Right lobe of liver (tissue), 6 donors: Measurements from ENCODE around the gene CARMIL1. TPM values are rescaled to one million over a fixed set of nuclear protein-coding genes. Genes with fewer than 3 reads are reported as not detected.

ENCODE experiments used
- ATAC-seq, 4 donors: fragments of 200-7000 bp; cut with Tn5 transposase; one replicate each; pipeline ENCODE4 v1.9.1; 2020; ENCODE audit warnings: mild to moderate bottlenecking in 4 of 4, moderate library complexity in 4 of 4
- DNase-seq, 3 donors: peaks; one replicate each; pipeline ENCODE4 v3.0.0-alpha.2; 2020
- H3K27ac ChIP-seq, 3 donors: fragments of 200-600 bp; one replicate each; pipeline ENCODE4 v1.8.0; 2022
- H3K27me3 ChIP-seq, 2 donors: fragments of 200-600 bp; one replicate each; pipeline ENCODE4 v1.8.0; 2022
- H3K36me3 ChIP-seq, 4 donors: fragments of 200-600 bp; sonication (generic) in 1 of 4; one replicate each; pipeline versions ENCODE4 v1.5.1 to v1.8.0; 2017 to 2022; ENCODE audit warnings: control low read depth in 1 of 4
- H3K4me1 ChIP-seq, 4 donors: fragments of 200-600 bp; sonication (generic) in 1 of 4; one replicate each; pipeline versions ENCODE4 v1.5.1 to v1.8.0; 2017 to 2022; ENCODE audit warnings: control low read depth in 1 of 4
- H3K4me3 ChIP-seq, 3 donors: fragments of 200-600 bp; one replicate each; pipeline ENCODE4 v1.8.0; 2022
- H3K9me3 ChIP-seq, 4 donors: fragments of 200-600 bp; sonication (generic) in 1 of 4; one replicate each; pipeline versions ENCODE4 v1.5.1 to v1.8.0; 2017 to 2022; ENCODE audit warnings: control low read depth in 1 of 4
- POLR2A ChIP-seq: fragments of 450-650 bp; IDR thresholded peaks from one replicate; pipeline ENCODE4 v1.6.1; 2017; ENCODE audit warnings: antibody characterized with exemption, mild to moderate bottlenecking
- WGBS: methylation state at CpG from one replicate; pipeline ENCODE4 v1.1.6; 2018; ENCODE audit warnings: low coverage, low lambda C conversion rate; ENCODE audit not compliant: insufficient coverage; ENCODE audit errors: missing lambda C conversion rate; 5-methylcytosine and 5-hydroxymethylcytosine counted together
- intact Hi-C, 2 donors: fragments of 100-400 bp; cut with DNase I; formaldehyde crosslinking; loops; one replicate each; pipeline versions ENCODE4 v1.11.2 to v1.14.1; 2022
- small RNA-seq, 2 experiments: library from RNA; depleted of rRNA; stranded (forward); fragments of <200 nt; gene quantifications; one replicate each; pipeline ENCODE3, GENCODE V24; 2016
- total RNA-seq, 6 experiments: library from RNA; depleted of rRNA in 2 of 6; stranded (reverse); fragments of >200 nt in 2 of 6; fragmentation: NEBNext Ultra II Directional in 3 of 6; extraction: Animal tissue kit (Norgen Biotek cat#: 25700) in 3 of 6; gene quantifications; one replicate each; pipeline versions ENCODE4 v1.1.0 to v1.2.4, GENCODE V29; 2016 to 2023
- TF ChIP-seq, protein P1 (sequence below), 4 donors: fragments of 200-600 bp in 3 of 4; fragments of 450-650 bp in 1 of 4; IDR thresholded peaks; one replicate each; pipeline versions ENCODE4 v1.5.1 to v1.8.0; 2016 to 2022; ENCODE audit warnings: antibody characterized with exemption in 4 of 4, mild to moderate bottlenecking in 2 of 4
- donor health status: DM: no; HTN: yes; CAD: no.
- donor health status: DM: no; HTN: no; CAD: no.
- donor health status: DM: no; HTN: no; CAD: no.
- donor health status: DM: no; HTN: yes; CAD: no.
- donor health status: DM: no; HTN: yes; CAD: no.

CARMIL1 gene
- total RNA-seq, 6 experiments from 2014 or later, result 3.3 to 8.6 (median 4.6) TPM

DNA sequence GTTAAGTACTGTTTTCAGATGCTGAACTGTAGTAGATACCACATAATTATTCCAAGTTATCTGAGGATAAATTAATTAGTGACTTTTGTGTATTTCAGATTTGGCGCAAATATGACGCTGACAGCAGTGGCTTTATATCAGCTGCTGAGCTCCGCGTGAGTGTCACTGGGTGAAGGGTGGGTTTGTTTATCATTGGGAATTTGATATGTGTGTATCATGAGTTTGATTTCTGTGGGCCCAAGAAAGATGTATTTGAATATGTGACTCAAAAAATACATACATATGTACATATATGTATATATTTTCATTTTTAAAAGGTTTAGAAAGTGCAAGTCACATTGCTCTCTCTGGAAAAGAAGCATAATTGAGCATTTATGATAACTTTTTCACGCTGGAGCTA is 390.2 kb downstream of the CARMIL1 start:
- Histone ChIP-seq H3K36me3 (no peaks in the 10 kb centered on the region), H3K4me3 (no peak overlapping the region), H3K27me3 (no peaks in the 10 kb centered on the region), H3K4me1 (peaks cover 0 to 21% (median 10%) of the 10 kb centered on the region in 4 donors), H3K9me3 (no peaks in the 10 kb centered on the region), H3K27ac (no peak overlapping the region)
- TF ChIP-seq, protein P1, sequence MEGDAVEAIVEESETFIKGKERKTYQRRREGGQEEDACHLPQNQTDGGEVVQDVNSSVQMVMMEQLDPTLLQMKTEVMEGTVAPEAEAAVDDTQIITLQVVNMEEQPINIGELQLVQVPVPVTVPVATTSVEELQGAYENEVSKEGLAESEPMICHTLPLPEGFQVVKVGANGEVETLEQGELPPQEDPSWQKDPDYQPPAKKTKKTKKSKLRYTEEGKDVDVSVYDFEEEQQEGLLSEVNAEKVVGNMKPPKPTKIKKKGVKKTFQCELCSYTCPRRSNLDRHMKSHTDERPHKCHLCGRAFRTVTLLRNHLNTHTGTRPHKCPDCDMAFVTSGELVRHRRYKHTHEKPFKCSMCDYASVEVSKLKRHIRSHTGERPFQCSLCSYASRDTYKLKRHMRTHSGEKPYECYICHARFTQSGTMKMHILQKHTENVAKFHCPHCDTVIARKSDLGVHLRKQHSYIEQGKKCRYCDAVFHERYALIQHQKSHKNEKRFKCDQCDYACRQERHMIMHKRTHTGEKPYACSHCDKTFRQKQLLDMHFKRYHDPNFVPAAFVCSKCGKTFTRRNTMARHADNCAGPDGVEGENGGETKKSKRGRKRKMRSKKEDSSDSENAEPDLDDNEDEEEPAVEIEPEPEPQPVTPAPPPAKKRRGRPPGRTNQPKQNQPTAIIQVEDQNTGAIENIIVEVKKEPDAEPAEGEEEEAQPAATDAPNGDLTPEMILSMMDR (IDR thresholded peaks at IDR 0.05), result no peak
- no peak for TF ChIP-seq POLR2A
- ATAC-seq (no peak), DNase-seq (no peak)
- intact Hi-C loops, result no loop called here
- 84% methylated on average over 4 of the region's 5 CpGs for WGBS

Small RNAs within 50 kb of the gene (small RNA-seq; reads per million reads assigned to genes)
- gene RF00019, result 0 reads per million in 2 experiments
- gene RNU6-987P, result 0 reads per million in 2 experiments
